Tibial nerve (tissue), 4 donors: ENCODE data around the gene ATIC. TPM values are rescaled to one million over a fixed set of nuclear protein-coding genes. Genes with fewer than 3 reads are reported as not detected.

Experiments
- DNase-seq, 2 donors: peaks; one replicate each; pipeline ENCODE4 v3.0.0-alpha.2; 2019; ENCODE audit warnings: low spot score in 2 of 2
- H3K27ac ChIP-seq, 4 donors: fragments of 200-600 bp; sonication (generic) in 3 of 4; one replicate each; pipeline ENCODE4 v1.5.1; 2017 to 2019; ENCODE audit warnings: mild to moderate bottlenecking in 1 of 4
- H3K27me3 ChIP-seq, 2 donors: fragments of 200-600 bp; sonication (generic) in 1 of 2; one replicate each; pipeline versions ENCODE4 v1.5.1 to v1.6.0; 2017 to 2019
- H3K36me3 ChIP-seq, 3 donors: fragments of 200-600 bp; sonication (generic); one replicate each; pipeline ENCODE4 v1.5.1; 2018 to 2019
- H3K4me1 ChIP-seq, 4 donors: fragments of 200-600 bp; sonication (generic) in 3 of 4; one replicate each; pipeline ENCODE4 v1.5.1; 2017 to 2019
- H3K4me3 ChIP-seq, 4 donors: fragments of 200-600 bp; sonication (generic) in 3 of 4; one replicate each; pipeline ENCODE4 v1.5.1; 2017 to 2019; ENCODE audit warnings: mild to moderate bottlenecking in 1 of 4, moderate library complexity in 1 of 4
- H3K9me3 ChIP-seq, 4 donors: fragments of 200-600 bp; sonication (generic) in 3 of 4; one replicate each; pipeline ENCODE4 v1.5.1; 2017 to 2019
- EP300 ChIP-seq, 2 donors: sonication (generic); formaldehyde crosslinking; IDR thresholded peaks; one replicate each; pipeline ENCODE4 v1.6.1; 2017; ENCODE audit warnings: antibody characterized with exemption in 2 of 2, mild to moderate bottlenecking in 1 of 2
- POLR2A ChIP-seq, 2 donors: fragments of 450-650 bp; IDR thresholded peaks; one replicate each; pipeline ENCODE4 v1.6.1; 2017; ENCODE audit warnings: antibody characterized with exemption in 2 of 2, mild to moderate bottlenecking in 2 of 2, moderate library complexity in 2 of 2
- WGBS, 2 donors: methylation state at CpG; one replicate each; pipeline ENCODE4 v1.1.5; 2018; 5-methylcytosine and 5-hydroxymethylcytosine counted together
- total RNA-seq, 4 donors: library from RNA; depleted of rRNA; stranded (reverse); fragments of >200 nt; gene quantifications; one replicate each; pipeline ENCODE4 v1.1.0, GENCODE V29; 2016
- TF ChIP-seq, protein P1 (sequence below), 5 experiments: fragments of 200-600 bp in 3 of 5; fragments of 450-650 bp in 2 of 5; sonication (generic) in 3 of 5; IDR thresholded peaks; one replicate each; pipeline ENCODE4 v1.5.1; 2016 to 2019; ENCODE audit warnings: antibody characterized with exemption in 5 of 5, mild to moderate bottlenecking in 3 of 5, moderate library complexity in 2 of 5

The ATIC gene
- total RNA-seq, 4 donors from 2014 or later: 31.6 to 64.5 (median 44.9) TPM

- WGBS, 2 donors: 85 to 91% methylated on average over 2 of the region's 2 CpGs
- no peak for TF ChIP-seq POLR2A (IDR thresholded peaks at IDR 0.05)
- TF ChIP-seq, protein P1, sequence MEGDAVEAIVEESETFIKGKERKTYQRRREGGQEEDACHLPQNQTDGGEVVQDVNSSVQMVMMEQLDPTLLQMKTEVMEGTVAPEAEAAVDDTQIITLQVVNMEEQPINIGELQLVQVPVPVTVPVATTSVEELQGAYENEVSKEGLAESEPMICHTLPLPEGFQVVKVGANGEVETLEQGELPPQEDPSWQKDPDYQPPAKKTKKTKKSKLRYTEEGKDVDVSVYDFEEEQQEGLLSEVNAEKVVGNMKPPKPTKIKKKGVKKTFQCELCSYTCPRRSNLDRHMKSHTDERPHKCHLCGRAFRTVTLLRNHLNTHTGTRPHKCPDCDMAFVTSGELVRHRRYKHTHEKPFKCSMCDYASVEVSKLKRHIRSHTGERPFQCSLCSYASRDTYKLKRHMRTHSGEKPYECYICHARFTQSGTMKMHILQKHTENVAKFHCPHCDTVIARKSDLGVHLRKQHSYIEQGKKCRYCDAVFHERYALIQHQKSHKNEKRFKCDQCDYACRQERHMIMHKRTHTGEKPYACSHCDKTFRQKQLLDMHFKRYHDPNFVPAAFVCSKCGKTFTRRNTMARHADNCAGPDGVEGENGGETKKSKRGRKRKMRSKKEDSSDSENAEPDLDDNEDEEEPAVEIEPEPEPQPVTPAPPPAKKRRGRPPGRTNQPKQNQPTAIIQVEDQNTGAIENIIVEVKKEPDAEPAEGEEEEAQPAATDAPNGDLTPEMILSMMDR (IDR thresholded peaks at IDR 0.05): no peak
- Histone ChIP-seq H3K36me3 (peaks cover 0 to 79% (median 0%) of the 10 kb centered on the region in 3 donors), H3K4me1 (no peaks in the 10 kb centered on the region), H3K27ac (no peak overlapping the region), H3K27me3 (no peaks in the 10 kb centered on the region), H3K9me3 (no peaks in the 10 kb centered on the region), H3K4me3 (no peak overlapping the region)
- no peak for DNase-seq
Observed at GRCh38 chr2:215360596-215360995, 48.7 kb downstream of the ATIC start.

- TF ChIP-seq, protein P1 (IDR thresholded peaks at IDR 0.05): no peak
- DNase-seq: no peak
- Histone ChIP-seq H3K36me3 (peaks cover 0 to 86% (median 0%) of the 10 kb centered on the region in 3 donors), H3K4me3 (no peak overlapping the region), H3K27me3 (no peaks in the 10 kb centered on the region), H3K27ac (no peak overlapping the region), H3K4me1 (no peaks in the 10 kb centered on the region), H3K9me3 (no peaks in the 10 kb centered on the region)
- WGBS, 2 donors: 72 to 82% methylated on average over 4 of the region's 4 CpGs
Observed at GRCh38 chr2:215361211-215361875, 49.5 kb downstream of the ATIC start.

DNA sequence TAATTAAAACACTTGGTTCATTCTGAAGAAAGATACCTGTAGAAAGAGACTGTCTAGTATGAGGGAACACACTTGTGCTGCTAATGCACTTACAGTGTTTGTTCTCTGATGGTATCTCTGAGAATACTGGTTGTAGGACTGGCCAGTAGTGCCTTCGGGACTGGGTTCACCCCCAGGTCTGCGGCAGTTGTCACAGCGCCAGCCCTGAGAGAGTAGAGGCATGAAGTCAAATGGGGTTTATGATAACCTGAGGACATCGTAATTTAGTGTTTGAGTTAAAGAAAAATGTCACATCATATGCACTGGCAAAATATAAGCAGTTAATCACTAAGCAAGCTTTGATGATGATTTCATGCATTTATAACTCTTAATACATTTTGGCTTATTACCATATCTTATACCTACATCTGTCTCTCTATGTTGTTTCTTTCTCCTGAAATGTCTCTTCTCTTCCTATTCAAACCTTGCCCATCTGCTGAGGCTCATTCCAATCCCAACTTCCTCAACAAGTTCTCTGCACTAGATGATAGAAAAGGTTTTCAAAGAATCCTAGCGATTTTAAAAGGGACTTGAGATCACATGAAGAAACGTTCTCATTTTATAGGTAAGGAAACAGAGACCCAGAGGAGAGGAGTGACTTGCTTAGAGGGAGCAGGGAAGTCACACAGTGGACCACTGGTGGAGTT is 50.2 kb downstream of the ATIC start:
- peaks cover 0 to 81% (median 0%) of the 10 kb centered on the region in 3 donors for H3K36me3 ChIP-seq

GRCh38 chr2:215362562-215362904 is 50.7 kb downstream of the ATIC start:
- no peak for DNase-seq
- Histone ChIP-seq H3K36me3 (peaks cover 0 to 83% (median 0%) of the 10 kb centered on the region in 3 donors), H3K9me3 (no peaks in the 10 kb centered on the region), H3K4me3 (no peak overlapping the region), H3K27me3 (no peaks in the 10 kb centered on the region), H3K4me1 (no peaks in the 10 kb centered on the region), H3K27ac (no peak overlapping the region)
- 95 to 97% methylated on average over 8 of the region's 8 CpGs for WGBS, 2 donors
- TF ChIP-seq, protein P1 (IDR thresholded peaks at IDR 0.05): no peak
- TF ChIP-seq EP300 (IDR thresholded peaks at IDR 0.05) (no peak), POLR2A (IDR thresholded peaks at IDR 0.05) (no peak)

More for the DNA sequence above, 50.2 kb downstream of the ATIC start:
- 76 to 91% methylated on average over 6 of the region's 6 CpGs for WGBS, 2 donors
- Histone ChIP-seq H3K9me3 (no peaks in the 10 kb centered on the region), H3K27me3 (no peaks in the 10 kb centered on the region), H3K27ac (no peak overlapping the region), H3K4me3 (no peak overlapping the region), H3K4me1 (no peaks in the 10 kb centered on the region)
- no peak for TF ChIP-seq EP300 (IDR thresholded peaks at IDR 0.05)
- no peak for TF ChIP-seq POLR2A (IDR thresholded peaks at IDR 0.05)
- TF ChIP-seq, protein P1 (IDR thresholded peaks at IDR 0.05): no peak
- DNase-seq: no peak

GRCh38 chr2:215363039-215363438 is 51.2 kb downstream of the ATIC start:
- DNase-seq: no peak
- no peak overlapping the region for H3K27ac ChIP-seq
- TF ChIP-seq, protein P1 (IDR thresholded peaks at IDR 0.05): no peak
- TF ChIP-seq EP300 (IDR thresholded peaks at IDR 0.05) (no peak), POLR2A (IDR thresholded peaks at IDR 0.05) (no peak)
- no peaks in the 10 kb centered on the region for H3K4me1 ChIP-seq
- H3K27me3 ChIP-seq: no peaks in the 10 kb centered on the region
- no peak overlapping the region for H3K4me3 ChIP-seq
- WGBS, 2 donors: 66 to 74% methylated on average over 2 of the region's 2 CpGs
- H3K9me3 ChIP-seq: no peaks in the 10 kb centered on the region
- peaks cover 0 to 88% (median 0%) of the 10 kb centered on the region in 3 donors for H3K36me3 ChIP-seq
